K562 (cell line): Measurements from ENCODE around the gene GOT1. TPM values are rescaled to one million over a fixed set of nuclear protein-coding genes. Genes with fewer than 3 reads are reported as not detected.

Source experiments
- ATAC-seq: fragments of 200-7000 bp; cut with Tn5 transposase; 3 replicates; pipeline ENCODE4 v1.9.1; 2020; ENCODE audit warnings: moderate library complexity
- BruUV-seq: library from RNA; stranded (reverse); fragments of 400-500 nt; replicated peaks from 2 replicates; lab custom pipeline; 2021; lab: Mats Ljungman, UMichigan
- CTCF ChIA-PET: fragments of 300-600 bp; formaldehyde crosslinking; extraction: SDS; loops from one replicate; lab custom pipeline; 2021; ENCODE audit warnings: low intra/inter-chr PET ratio; lab: Yijun Ruan, JAX
- POLR2A ChIA-PET: fragments of 300-600, 350-650 bp; sonication (Branson Sonifier 250); formaldehyde crosslinking; extraction: SDS; loops from one replicate; lab custom pipeline; 2021; ENCODE audit warnings: antibody characterized with exemption, inconsistent platforms; lab: Yijun Ruan, JAX
- DNase-seq, 4 experiments: peaks; one replicate each; pipeline versions ENCODE4 v3.0.0 to v3.0.0-alpha.2; 2011 to 2018; ENCODE audit warnings: low spot score in 3 of 4, mixed read lengths in 3 of 4; ENCODE audit errors: extremely low read depth in 1 of 4
- FAIRE-seq: peaks from 2 replicates; lab custom pipeline; 2011; peaks lifted over from hg19 to GRCh38; lab: Jason Lieb, UNC
- H2AFZ ChIP-seq: 2 replicates; pipeline ENCODE4 v1.6.0; 2011; ENCODE audit warnings: low read depth, low read length, control low read depth, inconsistent platforms
- H3K27ac ChIP-seq: fragments of 200-600 bp; 3 replicates; pipeline ENCODE4 v1.8.0; 2011; ENCODE audit warnings: low read depth, mild to moderate bottlenecking, control low read depth, inconsistent platforms, low read length, moderate library complexity, mixed read lengths; ENCODE audit errors: extremely low read depth
- H3K27me3 ChIP-seq, 2 experiments: fragments of 300-600 bp in 1 of 2; 2 replicates in 1 of 2; 3 replicates in 1 of 2; pipeline versions ENCODE4 v1.6.0 to v1.8.0; 2011; ENCODE audit warnings: inconsistent platforms in 2 of 2, low read length in 2 of 2, mild to moderate bottlenecking in 1 of 2, mixed read lengths in 1 of 2, moderate library complexity in 1 of 2; ENCODE audit not compliant: control insufficient read depth in 2 of 2, insufficient read depth in 2 of 2
- H3K36me3 ChIP-seq: fragments of 300-600 bp; 3 replicates; pipeline ENCODE4 v1.8.0; 2011; ENCODE audit warnings: mild to moderate bottlenecking, low read length, inconsistent platforms; ENCODE audit not compliant: control insufficient read depth, insufficient read depth
- H3K4me1 ChIP-seq, 2 experiments: fragments of 200-600 bp in 1 of 2; replicated peaks in 1 of 2; 2 replicates in 1 of 2; 3 replicates in 1 of 2; pipeline versions ENCODE4 v1.5.1 to v1.8.0; 2011; ENCODE audit warnings: inconsistent platforms in 2 of 2, low read length in 2 of 2, mild to moderate bottlenecking in 1 of 2, mixed read lengths in 1 of 2, moderate library complexity in 1 of 2; ENCODE audit not compliant: control insufficient read depth in 2 of 2, insufficient read depth in 2 of 2
- H3K4me2 ChIP-seq: 2 replicates; pipeline ENCODE4 v1.6.1; 2011; ENCODE audit warnings: low read length, control low read depth, inconsistent platforms, mixed read lengths; ENCODE audit not compliant: insufficient read depth
- H3K4me3 ChIP-seq: fragments of 200-600 bp; sonication (generic), shearing (Covaris generic); 2 replicates; pipeline ENCODE4 v1.5.1; 2016; ENCODE audit warnings: control low read depth, inconsistent platforms
- H3K79me2 ChIP-seq: fragments of 200-600 bp; 3 replicates; pipeline ENCODE4 v1.8.0; 2011; ENCODE audit warnings: low read length, inconsistent platforms; ENCODE audit not compliant: control insufficient read depth, insufficient read depth
- H3K9ac ChIP-seq, 2 experiments: 2 replicates each; pipeline versions ENCODE4 v1.6.0 to v1.6.1; 2011; ENCODE audit warnings: low read depth in 2 of 2, low read length in 2 of 2, control low read depth in 1 of 2, inconsistent platforms in 1 of 2, mild to moderate bottlenecking in 1 of 2, mixed read lengths in 1 of 2; ENCODE audit not compliant: insufficient read depth in 1 of 2
- H3K9me1 ChIP-seq: one replicate; pipeline ENCODE4 v1.6.0; 2011; ENCODE audit warnings: inconsistent platforms, mild to moderate bottlenecking, low read length, moderate library complexity; ENCODE audit not compliant: control insufficient read depth, insufficient read depth
- H3K9me3 ChIP-seq: replicated peaks from 2 replicates; pipeline ENCODE4 v1.5.1; 2011; ENCODE audit warnings: low read depth, low read length, inconsistent platforms; ENCODE audit not compliant: control insufficient read depth, insufficient read depth
- H4K20me1 ChIP-seq: replicated peaks from 2 replicates; pipeline ENCODE4 v1.6.1; 2011; ENCODE audit warnings: low read length, inconsistent platforms, mixed read lengths; ENCODE audit not compliant: control insufficient read depth, insufficient read depth
- ETS2 ChIP-seq: IDR thresholded peaks from 2 replicates; pipeline ENCODE4 v1.6.1; 2016; ENCODE audit warnings: borderline replicate concordance, missing genetic modification characterization, mild to moderate bottlenecking, moderate library complexity, missing compliant biosample characterization; ENCODE audit not compliant: poor library complexity, severe bottlenecking
- ID3 ChIP-seq, 2 experiments: fragments of 250-450 bp in 1 of 2; fragments of 450-650 bp in 1 of 2; sonication (Bioruptor Pico) in 1 of 2; IDR thresholded peaks; 2 replicates each; pipeline versions ENCODE4 v1.6.1 to v1.8.0; 2016 to 2021; ENCODE audit warnings: mild to moderate bottlenecking in 2 of 2, moderate library complexity in 2 of 2, missing compliant biosample characterization in 1 of 2, missing genetic modification characterization in 1 of 2
- OTX1 ChIP-seq: fragments of 450-650 bp; formaldehyde crosslinking; IDR thresholded peaks from 2 replicates; pipeline ENCODE4 v1.4.0; 2022; ENCODE audit warnings: mild to moderate bottlenecking
- REST ChIP-seq, 2 experiments: fragments of 450-650 bp; formaldehyde crosslinking in 1 of 2; IDR thresholded peaks; 2 replicates each; pipeline versions ENCODE4 v1.4.0 to v1.6.1; 2014 to 2020; ENCODE audit warnings: mild to moderate bottlenecking in 2 of 2, borderline replicate concordance in 1 of 2, low read depth in 1 of 2
- WGBS: fragments of 100-300 bp; shearing (Covaris generic); methylation state at CpG from one replicate; pipeline ENCODE4 v1.1.6; 2016; ENCODE audit warnings: low coverage, mixed read lengths; ENCODE audit not compliant: insufficient coverage; ENCODE audit errors: missing lambda C conversion rate; 5-methylcytosine and 5-hydroxymethylcytosine counted together
- in situ Hi-C: fragments of 300-500 bp; cut with MboI; formaldehyde crosslinking; loops from 4 replicates; pipeline ENCODE4 v1.15.0; 2018; ENCODE audit warnings: inconsistent platforms, mixed read lengths
- intact Hi-C: fragments of 100-400 bp; cut with micrococcal nuclease; formaldehyde crosslinking; loops from 2 replicates; pipeline ENCODE4 v1.14.2; 2022
- polyA plus RNA-seq, 8 experiments: library from polyadenylated mRNA; depleted of rRNA in 4 of 8; stranded (reverse) in 5 of 8; unstranded in 3 of 8; fragments of >200 nt; fragmentation: Nextera tagmentation in 2 of 8; fragmentation: Illumina TruSeq in 1 of 8; extraction: Ambion mirVana in 2 of 8; extraction: Trizol in 1 of 8; gene quantifications; 2 replicates each; pipeline versions ENCODE4 v1.2.1 to v1.2.3, GENCODE V29; 2011 to 2014; ENCODE audit warnings: inconsistent platforms in 1 of 8, missing spikeins in 1 of 8
- total RNA-seq, 7 experiments: library from RNA; depleted of rRNA in 6 of 7; stranded (reverse); fragments of >200 nt in 6 of 7; fragmentation: Illumina TruSeq in 2 of 7; extraction: Trizol in 2 of 7; gene quantifications; 2 replicates each; pipeline versions ENCODE4 v1.2.1 to v1.2.3, GENCODE V29; 2011 to 2021; ENCODE audit warnings: low replicate concordance in 1 of 7
- TF ChIP-seq, protein P1 (sequence below): sonication (generic); formaldehyde crosslinking; IDR thresholded peaks from 2 replicates; pipeline ENCODE4 v1.8.1; 2023; ENCODE audit warnings: mild to moderate bottlenecking, missing genetic modification reagents, moderate library complexity

The GOT1 gene
- total and polyA plus RNA-seq, 9 of the 15 experiments (the other 6 are each of a cell fraction or from before 2014, with no cell fraction given), result 55.7 to 166 (median 75.4) TPM

GRCh38 chr10:99432881-99433280 is 2.5 kb upstream of the GOT1 start:
- WGBS, result 66% methylated on average over 6 of the region's 6 CpGs
- FAIRE-seq, result no peak

More at GRCh38 chr10:99432881-99433280, 2.5 kb upstream of the GOT1 start:
- H3K9me1 ChIP-seq, result peaks cover 4% of the 10 kb centered on the region
- H3K4me2 ChIP-seq, result no peak overlapping the region
- DNase-seq, result no peak
- H3K4me3 ChIP-seq, result no peak overlapping the region
- no peaks in the 10 kb centered on the region for H3K27me3 ChIP-seq
- in situ Hi-C loops, result loop anchor here (5.0 to 25.0 kb wide), 2 partner anchors 179 to 279 kb away; no protein-coding TSS in a partner anchor
- H3K9ac ChIP-seq, result no peak overlapping the region
- ATAC-seq, result no peak
- no peak overlapping the region for H2AFZ ChIP-seq
- peaks cover 5 to 20% of the 10 kb centered on the region in 2 experiments; a peak in 3 of 5 replicates for H3K4me1 ChIP-seq
- H3K36me3 ChIP-seq, result peaks cover 8% of the 10 kb centered on the region; the same call in 2 of the 3 replicates
- ChIA-PET POLR2A (interaction anchor here (1.5 kb wide), 1 partner anchor 9 kb away, joined by 5 read pairs; no protein-coding TSS in a partner anchor), CTCF (no interaction called here)
- H3K9me3 ChIP-seq, result no peaks in the 10 kb centered on the region
- peaks cover 5% of the 10 kb centered on the region; the same call in 1 of the 2 replicates for H4K20me1 ChIP-seq
- TF ChIP-seq ETS2 (tag) (no peak), ID3 (CRISPR knock-in tag; IDR thresholded peaks at IDR 0.05) (no peak), ID3 (tag; IDR thresholded peaks at IDR 0.05) (no peak), REST (IDR thresholded peaks at IDR 0.05; ENCODE audit: borderline replicate concordance) (no peak), REST (CRISPR knock-in tag; IDR thresholded peaks at IDR 0.05; ENCODE audit: low read depth) (no peak), OTX1 (CRISPR knock-in tag) (no peak)
- TF ChIP-seq, protein P1, sequence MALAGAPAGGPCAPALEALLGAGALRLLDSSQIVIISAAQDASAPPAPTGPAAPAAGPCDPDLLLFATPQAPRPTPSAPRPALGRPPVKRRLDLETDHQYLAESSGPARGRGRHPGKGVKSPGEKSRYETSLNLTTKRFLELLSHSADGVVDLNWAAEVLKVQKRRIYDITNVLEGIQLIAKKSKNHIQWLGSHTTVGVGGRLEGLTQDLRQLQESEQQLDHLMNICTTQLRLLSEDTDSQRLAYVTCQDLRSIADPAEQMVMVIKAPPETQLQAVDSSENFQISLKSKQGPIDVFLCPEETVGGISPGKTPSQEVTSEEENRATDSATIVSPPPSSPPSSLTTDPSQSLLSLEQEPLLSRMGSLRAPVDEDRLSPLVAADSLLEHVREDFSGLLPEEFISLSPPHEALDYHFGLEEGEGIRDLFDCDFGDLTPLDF (CRISPR knock-in tag), result no peak
- TF ChIP-seq, all 486 proteins: peak for 0
- no TSS peak for BruUV-seq
- Histone ChIP-seq H3K27ac (no peak overlapping the region), H3K79me2 (peaks cover 56% of the 10 kb centered on the region)
- intact Hi-C loops, result loop anchor here (10.0 kb wide), 1 partner anchor 282 kb away; no protein-coding TSS in a partner anchor
